NCI-H1092 (cell line): Measurements from ENCODE around the gene GPR108.

Experiments
- DNase-seq: peaks from one replicate; lab custom pipeline; 2025; lab: John Stamatoyannopoulos, UW

Gene GPR108

GRCh38 chr19:6707011-6707657, 30.2 kb downstream of the GPR108 start:
- DNase-seq = no peak

GRCh38 chr19:6706633-6706958, 30.8 kb downstream of the GPR108 start:
- DNase-seq = no peak

DNA sequence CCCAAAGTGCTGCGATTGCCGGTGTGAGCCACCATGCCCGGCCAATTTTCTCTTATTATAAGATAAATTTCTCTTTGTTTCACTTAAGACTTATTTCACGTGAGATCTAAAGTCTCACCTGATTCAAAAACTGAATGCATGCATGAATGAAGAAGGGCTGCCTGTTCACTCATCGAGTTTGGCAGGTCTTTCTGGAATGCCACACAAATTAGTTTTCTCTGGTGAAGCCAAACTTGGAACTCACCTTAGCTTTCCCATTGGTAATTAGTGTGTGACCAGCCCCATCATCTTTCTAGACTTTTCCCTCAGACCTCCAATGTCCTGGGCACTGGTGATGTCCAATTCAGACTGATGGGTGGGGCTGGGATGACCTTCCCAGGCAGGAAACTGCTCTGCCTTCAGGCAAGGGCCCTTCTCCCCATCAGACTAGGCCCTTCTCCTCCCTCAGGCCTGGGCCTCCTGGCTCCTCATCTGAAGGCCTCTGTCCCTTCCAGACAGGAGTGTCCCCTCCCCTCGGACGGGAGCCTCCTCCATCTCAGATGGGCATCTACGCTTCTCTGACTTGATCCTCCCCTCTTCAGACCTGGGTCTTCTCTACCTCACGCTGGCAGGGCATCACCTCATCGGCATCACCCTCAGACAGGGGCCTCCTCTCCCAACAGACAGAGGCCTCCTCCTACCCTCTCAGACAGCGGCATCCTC, 31.3 kb downstream of the GPR108 start:
- no peak for DNase-seq

DNA sequence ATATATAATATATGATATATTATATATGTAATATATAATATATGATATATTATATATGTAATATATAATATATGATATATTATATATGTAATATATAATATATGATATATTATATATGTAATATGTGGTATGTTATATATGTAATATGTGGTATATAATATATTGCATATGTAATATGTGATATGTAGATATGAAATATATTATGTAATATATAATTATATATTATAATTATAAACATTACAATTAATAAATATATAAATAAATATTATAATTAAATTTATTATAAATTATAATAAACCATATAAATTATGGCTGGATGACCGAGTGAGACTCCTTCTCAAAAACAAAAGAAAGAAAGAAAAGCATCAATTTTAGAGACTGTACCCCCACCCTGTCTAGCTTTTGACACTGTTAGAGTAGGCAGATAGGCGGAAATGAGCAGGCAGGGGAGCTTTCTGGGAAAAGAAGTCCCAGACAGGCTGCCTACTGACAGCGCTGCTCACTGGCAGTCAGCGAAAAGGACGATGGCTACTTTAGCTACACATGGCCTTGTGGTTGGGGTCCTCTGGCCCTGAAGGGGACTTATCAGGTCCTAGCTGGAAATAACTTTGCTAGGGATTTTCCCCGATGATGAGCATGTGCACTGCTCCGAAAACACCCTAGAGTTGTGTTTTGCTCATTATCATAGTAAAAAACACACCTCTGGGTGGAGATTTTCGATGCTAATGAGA, 36.6 kb downstream of the GPR108 start:
- no peak for DNase-seq

DNA sequence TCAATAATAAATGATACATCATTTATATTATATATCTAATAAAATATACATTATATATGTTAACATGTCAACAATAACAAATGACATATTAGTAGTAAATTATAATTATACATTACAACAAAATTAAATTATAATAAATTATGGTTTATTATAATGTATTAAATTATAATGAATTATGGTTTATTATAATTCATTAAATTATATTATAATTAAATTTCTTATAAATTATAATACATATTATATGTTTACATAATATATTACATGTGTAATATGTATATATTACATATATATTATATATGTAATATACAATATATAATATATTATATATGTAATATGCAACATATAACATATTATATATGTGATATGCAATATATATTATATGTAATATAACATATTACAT, 37.4 kb downstream of the GPR108 start:
- no peak for DNase-seq

DNA sequence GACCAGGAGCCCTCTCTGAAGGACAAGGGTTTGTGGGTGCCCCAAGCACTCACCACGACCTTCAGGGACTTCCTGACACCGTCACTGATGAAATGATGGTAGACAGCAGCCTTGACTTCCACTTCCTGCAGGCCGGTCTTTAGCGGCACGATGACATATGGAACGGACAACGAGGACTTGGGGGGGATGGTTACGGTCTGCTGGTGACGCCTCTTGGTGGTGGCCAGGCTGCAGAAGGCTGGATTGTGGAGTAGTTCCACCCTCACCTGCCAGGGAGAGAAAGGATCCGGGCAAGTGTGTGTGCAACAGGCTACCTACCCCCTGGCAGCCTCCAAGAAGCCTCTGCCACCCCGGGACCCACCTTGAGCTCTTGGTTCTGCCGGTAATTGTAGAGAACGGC, 40.1 kb downstream of the GPR108 start:
- no peak for DNase-seq

DNA sequence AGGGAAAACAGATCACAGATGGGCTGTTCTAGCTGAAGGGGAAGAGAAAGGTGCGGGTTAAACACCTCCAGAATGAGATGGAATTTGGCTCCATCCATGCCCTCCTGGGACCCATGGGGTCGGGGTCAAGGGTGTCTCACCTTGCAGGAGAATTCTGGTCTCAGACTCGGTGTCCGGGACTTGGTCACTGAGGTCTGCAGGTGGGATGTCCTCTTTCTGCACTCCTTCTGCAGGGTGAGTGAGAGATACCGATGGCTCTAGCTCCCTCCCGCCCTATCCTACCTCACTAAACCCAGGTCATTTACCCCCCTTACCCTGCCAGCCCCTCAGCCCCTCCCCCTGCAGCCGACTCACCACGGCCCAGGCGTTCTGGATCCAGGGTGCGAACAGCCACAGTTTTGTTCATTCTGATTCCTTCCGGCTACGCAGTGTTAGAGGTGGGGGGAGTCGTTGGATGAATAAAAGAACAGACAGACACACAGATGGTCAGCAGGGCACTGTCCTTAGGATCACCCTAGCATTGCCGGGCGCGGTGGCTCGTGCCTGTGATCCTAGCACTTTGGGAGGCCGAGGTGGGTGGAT, 41.0 kb downstream of the GPR108 start:
- DNase-seq = no peak

GRCh38 chr19:6694147-6694815, 43.1 kb downstream of the GPR108 start:
- DNase-seq = no peak

DNA sequence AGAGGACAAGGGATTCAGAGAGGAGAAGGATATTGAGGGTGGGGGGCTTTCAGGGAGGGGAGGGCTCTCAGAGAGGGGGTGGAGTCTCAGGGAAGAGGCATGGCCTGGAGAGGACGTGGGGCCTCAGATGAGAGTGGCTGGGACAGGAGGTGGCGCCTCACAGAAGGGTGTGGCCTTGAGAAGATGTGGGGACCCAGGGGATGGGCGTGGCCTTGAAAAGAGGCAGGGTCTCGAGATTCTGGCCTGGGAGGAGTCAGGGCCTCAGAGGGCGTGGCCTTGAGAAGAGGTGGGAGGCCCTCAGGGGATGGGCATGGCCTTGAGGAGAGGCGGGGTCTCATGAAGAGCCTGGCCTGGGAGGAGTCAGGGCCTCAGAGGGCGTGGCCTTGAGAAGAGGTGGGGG, 43.7 kb downstream of the GPR108 start:
- DNase-seq = no peak

DNA sequence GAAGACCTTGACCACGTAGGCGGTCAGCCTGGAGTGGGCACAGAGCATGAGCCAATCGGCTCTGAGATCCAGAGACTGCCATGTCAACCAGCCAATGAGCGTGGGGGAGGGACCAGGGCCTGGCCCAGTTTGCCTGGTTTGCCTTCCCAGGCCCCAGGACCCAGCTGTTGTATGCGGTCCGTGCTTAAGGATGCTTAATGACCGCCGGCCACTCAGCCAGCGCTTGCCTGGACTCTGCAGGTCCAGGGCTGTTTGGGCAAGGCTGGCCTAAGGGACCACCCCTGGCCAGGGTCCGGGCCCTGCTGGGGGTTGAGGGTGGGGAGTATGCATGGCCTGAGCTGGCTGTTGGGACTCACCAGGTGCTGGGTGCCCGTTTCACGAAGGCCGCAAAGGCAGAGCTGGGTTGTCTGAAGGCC, 44.3 kb downstream of the GPR108 start:
- DNase-seq = no peak

DNA sequence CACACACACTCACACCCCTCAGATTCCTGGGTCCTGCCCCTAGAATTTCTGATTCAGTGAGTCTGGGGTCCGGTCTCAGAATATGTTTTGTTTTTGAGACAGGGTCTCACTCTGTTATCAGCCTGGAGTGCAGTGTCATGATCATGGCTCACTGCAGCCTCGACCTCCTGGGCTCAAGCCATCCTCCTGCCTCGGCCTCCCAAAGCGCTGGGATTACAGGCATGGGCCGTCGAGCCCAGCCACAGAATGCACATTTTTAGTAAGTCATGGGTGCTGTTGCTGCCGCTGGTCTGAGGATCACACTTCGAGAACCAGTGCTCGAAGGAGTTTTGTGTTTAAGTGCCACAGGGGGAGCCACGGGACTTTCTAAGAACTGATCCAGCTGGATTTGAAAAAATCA, 45.4 kb downstream of the GPR108 start:
- no peak for DNase-seq

DNA sequence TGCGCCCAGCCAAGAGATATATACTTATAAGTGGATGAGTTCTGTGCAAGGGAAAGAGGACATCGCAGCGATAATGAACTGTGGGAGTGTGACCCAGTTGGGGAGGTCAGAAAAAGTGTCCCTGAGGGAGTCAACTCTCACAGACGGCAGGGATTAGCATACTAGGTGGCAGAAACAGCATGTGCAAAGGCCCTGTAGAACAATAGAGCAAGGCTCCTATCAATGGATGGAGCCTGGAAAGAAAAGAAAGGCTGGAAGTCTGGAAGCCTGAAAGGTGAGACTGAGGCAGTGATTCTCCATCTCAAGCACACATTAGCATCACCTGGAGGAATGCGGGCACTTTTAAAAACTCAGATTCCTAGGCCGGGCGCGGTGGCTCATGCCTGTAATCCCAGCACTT, 46.0 kb downstream of the GPR108 start:
- no peak for DNase-seq

DNA sequence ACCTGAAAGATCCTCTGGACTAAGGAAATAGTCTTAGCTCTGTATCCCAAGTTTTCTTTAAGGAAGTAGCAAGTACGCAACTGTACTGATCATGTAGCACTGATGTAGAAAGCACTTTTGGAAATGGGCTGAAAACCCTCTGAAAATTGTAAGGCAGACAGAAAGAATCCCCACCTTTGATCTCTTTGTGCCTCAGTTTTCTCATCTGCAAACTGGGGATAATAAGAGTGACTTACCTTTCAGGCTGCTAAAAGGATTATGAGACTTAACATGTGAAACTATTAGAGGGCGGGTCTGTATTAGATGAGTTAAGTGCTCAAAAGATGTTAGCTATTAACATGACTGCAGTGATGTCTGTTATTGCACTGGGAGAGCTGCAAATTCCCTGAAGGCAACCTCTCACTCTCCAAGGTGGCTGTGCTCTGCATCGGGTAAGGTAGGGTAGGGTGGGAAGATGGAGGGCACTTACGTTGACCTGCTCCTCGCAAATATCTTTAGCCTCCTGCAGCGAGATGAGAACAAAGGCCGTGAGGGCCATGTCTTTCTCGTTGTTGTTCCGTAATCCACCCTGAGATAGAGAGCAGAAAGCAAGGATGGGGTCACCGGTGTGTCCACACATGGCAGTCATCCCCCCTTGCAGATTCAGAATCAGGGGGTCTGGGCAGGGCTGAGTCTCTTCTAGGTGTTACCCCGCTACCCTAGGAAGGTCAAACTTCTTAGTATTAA, 47.1 kb downstream of the GPR108 start:
- DNase-seq = no peak

DNA sequence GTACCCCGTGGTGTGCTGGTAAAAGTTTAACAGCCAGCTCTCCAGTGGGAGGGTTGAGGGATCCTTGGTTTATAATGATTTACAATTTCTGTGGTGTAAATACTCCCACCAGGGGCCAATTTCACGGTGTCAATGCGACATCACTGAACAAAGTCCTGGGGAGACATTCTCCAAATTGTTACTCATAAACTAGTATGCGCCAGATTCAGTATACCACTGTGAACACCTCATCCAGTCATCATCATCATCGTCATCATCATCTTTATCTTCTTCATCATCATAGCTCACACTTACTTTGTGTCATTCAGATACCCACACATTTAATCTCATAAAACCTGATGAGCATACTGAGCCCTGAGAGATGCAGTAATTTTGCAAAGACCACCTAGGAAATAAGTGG, 50.3 kb downstream of the GPR108 start:
- no peak for DNase-seq

DNA sequence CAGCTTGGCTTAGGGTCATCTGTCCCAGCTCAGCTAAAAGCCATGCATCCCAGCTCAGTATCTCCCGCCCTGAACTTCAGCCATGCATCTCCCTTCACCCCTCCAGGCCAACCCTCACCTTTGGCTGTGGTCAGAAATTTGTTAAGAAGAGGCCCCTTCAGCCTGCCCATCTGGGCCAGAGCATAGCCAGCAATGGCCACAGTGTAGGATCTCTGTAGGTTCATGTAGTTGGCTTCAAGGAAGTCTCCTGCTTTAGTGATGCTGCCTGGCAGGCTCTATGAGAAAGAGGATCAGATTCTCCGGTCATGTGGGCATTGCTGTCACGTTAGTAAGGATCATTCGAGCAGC, 50.8 kb downstream of the GPR108 start:
- DNase-seq = no peak

- DNase-seq = no peak
Observed at GRCh38 chr19:6685962-6686627, 51.3 kb downstream of the GPR108 start.

GRCh38 chr19:6685482-6685881, 51.9 kb downstream of the GPR108 start:
- DNase-seq = no peak

DNA sequence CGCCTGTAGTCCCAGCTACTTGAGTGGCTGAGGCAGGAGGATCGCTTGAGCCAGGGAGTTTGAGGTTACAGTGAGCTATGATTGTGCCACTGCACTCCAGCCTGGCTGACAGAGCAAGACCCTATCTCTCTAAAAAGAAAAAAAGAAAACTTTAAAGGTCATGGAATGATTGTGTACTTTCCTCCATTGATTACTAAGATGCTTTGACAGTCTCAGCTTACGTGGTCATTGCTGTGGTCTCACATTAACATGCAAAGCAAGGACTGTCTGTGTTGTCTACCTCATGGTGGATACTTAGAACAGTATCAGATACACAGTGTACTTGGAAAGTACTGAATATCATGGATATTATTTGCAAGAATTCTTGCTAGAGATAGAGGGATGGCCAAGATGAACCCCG, 53.4 kb downstream of the GPR108 start:
- DNase-seq = no peak

DNA sequence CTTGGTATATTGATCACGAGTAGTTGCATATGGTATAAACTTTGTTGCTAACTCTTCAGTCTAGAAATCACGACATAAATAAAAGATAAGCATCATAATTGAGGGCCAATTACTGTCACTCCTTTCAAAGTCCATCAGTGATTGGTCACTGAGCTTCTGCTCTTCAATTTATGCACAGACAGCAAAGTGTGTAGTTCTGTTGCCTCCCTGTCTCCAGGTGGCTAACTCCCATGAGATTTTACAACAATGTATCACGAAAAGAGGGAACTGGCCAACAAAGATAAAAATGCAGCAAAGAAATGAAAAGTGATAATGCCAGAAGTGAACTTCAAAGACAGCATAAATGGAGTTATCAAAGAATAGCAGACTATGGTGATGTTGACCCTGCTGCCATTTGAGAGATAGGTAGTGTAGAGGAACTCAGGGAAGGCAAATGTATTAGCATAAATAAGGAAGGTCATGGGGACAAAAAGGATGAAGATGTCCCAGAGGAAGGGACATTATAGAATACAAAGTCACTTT, 54.7 kb downstream of the GPR108 start:
- no peak for DNase-seq

DNA sequence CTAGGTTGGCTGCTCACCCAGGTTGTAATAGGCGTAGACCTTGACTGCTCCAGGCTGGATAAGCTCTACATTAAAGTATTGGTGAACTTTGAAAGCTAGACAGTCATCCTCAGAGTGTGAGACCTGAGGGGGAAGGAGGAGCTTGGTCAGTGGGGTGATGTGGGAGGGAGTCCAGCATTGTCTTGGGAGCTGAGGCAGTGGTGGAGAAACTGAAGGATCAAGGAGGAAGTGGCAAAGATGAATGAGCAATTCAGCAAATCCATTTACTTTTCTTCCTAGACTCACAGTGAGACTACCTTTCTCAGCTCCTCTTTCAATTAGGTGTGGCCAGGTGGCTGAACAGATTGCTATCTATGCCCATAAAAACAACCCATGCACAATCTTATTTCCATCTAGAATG, 57.2 kb downstream of the GPR108 start:
- DNase-seq = no peak
